CD4-positive, alpha-beta T cell treated with Interleukin-12 subunit alpha and Interleukin-12 subunit beta, for 1 hour (primary cell): Measurements from ENCODE around the gene ATP13A3.

Source experiments
- DNase-seq: peaks from one replicate; pipeline ENCODE4 v3.0.0-alpha.2; 2020

Gene ATP13A3

DNA sequence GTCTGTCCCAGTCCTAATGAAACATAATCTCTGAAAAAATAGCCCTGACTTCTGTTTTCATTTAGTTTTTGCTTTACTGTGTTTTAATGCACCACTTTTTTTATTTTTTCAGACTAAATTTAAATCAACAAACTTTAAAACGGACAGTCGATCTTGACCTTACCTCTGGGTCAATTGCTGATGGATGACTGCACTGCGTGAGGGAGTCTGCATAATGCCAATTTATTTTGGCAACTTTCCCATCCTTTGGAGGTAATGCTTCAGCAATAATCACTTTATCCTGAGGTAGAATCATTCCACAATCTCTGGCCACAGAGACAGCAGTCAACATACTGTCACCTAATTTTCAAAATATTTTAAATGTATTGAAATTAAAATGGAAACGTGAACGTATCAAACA, 55.2 kb downstream of the ATP13A3 start:
- no peak for DNase-seq

- no peak for DNase-seq
Observed at GRCh38 chr3:194425399-194425798, 61.4 kb downstream of the ATP13A3 start.

- DNase-seq = no peak
Observed at GRCh38 chr3:194424953-194425352, 61.8 kb downstream of the ATP13A3 start.

GRCh38 chr3:194424373-194424772, 62.4 kb downstream of the ATP13A3 start:
- DNase-seq = no peak

DNA sequence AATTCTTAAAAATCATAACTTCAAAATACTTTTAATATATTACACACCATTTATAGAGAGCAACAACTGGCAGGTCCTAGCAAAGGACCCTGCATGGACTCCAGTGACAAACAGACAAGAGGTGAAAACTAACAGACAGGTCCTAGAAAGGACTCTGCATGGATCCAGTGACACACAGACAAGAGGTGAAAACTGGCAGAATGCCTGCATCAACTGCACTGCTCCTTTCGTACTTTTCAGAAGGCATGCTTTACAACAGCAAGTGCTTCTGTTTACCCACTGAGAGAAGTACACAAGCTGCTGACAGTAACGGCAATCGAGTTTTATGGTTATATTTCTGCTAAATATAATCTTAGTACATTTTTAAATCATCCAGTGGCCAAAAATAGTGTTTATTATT, 63.5 kb downstream of the ATP13A3 start:
- DNase-seq = no peak

- DNase-seq = no peak
Observed at GRCh38 chr3:194422188-194422587, 64.6 kb downstream of the ATP13A3 start.

DNA sequence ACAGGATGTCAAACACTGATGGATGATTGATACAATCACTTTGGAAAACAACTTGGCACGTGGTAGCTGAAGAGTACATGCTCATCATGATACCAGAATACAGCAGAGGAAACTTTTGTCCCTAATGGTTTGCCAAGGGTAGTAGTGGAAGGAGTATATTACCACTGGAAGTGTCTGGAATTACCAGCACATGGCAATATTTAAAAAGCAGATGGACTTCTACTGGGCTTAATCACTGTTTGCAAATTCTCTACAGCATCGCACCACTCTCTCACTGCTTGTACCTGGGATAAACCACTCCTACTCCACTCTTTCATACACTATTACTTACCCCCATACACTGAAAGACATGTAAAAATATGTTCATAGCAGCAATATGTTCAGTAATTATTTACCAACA, 68.1 kb downstream of the ATP13A3 start:
- no peak for DNase-seq

- no peak for DNase-seq
Observed at GRCh38 chr3:194407423-194407822, 79.4 kb downstream of the ATP13A3 start.

DNA sequence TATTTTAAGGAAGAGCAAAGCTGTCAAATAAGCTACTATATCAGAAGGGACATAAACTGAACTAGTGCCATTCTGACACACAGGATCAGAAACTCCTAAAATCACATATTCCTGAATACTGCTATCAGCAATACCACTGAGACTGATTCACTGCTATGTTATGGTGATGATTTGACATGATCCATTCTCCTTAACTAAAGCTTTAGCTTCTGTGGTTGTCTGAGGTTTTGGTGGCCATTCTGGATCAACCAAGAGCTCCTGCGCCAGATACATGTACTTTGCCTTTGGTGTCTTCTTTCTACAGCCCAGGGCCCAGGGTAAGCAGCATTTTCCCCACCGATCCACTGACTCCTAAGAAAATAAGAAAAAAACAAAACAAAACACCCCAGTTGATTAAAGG, 81.0 kb downstream of the ATP13A3 start:
- DNase-seq = no peak

GRCh38 chr3:194404365-194405140, 82.2 kb downstream of the ATP13A3 start:
- peak; percentile 63 for DNase-seq

DNA sequence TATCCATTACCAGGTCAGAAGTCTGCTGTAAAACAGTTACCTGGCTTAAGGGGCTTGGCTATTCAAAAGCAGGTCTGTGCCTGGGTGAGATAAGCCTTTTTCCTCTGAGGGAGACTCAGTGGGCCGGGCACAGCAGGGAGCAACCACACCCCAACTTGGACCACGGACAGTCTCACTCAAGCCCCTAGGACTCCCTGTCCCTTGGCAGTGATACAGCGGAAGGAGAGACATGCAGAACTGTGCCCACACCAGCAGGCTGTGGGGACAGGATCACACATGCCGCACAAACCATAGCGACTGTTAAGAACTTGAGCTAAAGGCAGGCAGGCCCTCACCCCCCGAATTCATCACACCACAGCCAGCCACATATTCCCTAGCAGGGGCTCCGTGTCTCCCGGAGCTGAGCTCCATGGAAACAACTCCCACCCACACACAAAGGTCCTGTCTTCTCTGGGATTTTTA, 84.9 kb downstream of the ATP13A3 start:
- no peak for DNase-seq

GRCh38 chr3:194401346-194401745, 85.5 kb downstream of the ATP13A3 start:
- DNase-seq = no peak

DNA sequence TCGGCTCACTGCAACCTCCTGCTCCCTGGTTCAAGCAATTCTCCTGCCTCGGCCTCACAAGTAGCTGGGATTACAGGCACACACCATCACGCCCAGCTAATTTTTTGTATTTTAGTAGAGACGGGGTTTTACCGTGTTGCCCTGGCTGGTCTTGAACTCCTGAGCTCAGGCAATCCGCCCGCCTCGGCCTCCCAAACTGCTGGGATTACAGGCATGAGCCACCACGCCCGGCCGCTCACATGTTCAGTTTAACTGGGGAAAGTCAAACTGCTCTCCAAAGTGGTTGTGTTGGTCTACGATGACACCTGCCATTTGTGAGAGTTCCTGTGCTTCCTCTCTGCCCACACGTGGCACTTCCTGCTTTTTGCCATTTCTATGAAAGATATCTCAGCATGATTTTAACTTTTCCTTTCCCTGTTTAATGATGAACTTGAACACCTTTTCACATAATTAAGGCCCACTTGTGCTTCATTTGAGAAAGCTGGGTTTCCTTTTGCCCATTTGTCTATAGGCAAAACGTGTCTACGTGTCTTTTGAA, 86.9 kb downstream of the ATP13A3 start:
- no peak for DNase-seq

GRCh38 chr3:194399166-194399565, 87.6 kb downstream of the ATP13A3 start, which contains the start of gene GP5:
Gene GP5, minus strand, starts transcription at chr3:194399266. Its CDS starts 984 bp downstream, at chr3:194398282.
- DNase-seq = no peak

- peak; percentile 32 for DNase-seq
Observed at GRCh38 chr3:194397757-194398312, 89.0 kb downstream of the ATP13A3 start.

DNA sequence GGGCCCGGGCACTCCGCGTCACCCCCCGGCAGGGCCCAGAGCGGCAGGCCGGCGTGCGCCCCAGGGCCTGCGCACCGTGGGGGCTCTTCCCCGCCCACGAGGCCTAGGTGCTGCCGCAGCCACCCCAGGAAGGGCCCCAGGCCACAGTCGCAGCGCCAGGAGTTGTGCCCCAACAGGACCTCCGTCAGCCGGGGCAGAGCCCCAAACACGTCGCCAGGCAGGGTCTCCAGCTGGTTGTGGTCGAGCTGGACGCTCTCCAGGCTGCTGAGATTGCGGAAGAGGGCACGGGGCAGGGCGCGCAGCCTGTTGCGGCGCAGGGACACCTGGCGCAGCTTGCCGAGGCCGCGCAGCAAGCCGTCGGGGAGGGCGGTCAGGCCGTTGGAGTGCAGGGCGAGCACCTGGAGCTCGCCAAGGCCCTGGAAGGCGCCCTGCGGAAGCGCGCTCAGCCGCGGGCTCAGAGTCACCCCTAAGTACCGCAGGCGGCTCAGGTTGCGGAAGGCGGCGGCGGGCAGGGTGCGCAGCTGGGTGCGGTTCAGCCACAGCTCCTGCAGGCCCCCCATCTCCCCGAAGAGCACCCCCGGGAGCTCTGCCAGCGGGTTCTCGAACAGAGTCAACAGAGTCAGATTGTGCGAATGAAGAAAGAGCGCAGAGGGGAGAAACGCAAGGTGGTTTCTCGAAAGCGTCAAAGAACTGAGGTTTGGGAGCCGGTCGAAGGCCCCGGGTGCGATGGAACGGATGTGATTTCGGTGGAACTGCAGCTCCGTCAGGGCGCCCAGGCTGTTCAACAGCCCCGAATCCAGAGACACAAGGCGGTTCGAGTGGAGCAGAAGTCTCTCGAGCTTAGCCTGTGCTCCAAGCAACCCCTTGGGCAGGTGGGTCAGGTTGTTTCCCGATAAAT, 89.7 kb downstream of the ATP13A3 start:
- peak; percentile 30 for DNase-seq

DNA sequence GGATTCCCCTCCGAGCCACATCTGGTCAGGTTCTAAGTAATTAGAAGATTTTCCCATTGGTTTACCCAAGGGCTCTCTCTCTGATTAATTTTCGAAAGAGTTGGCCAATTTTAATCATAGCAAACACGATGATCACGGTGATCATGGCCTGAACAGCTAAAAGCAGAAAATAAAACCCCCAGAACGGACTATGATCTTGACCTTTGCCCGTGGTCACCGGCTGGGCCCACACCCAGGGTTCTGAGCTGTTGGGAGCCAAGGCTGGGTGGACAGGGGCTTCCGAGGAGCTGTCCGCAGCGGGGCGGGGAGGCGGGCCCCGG, 90.3 kb downstream of the ATP13A3 start:
- no peak for DNase-seq

DNA sequence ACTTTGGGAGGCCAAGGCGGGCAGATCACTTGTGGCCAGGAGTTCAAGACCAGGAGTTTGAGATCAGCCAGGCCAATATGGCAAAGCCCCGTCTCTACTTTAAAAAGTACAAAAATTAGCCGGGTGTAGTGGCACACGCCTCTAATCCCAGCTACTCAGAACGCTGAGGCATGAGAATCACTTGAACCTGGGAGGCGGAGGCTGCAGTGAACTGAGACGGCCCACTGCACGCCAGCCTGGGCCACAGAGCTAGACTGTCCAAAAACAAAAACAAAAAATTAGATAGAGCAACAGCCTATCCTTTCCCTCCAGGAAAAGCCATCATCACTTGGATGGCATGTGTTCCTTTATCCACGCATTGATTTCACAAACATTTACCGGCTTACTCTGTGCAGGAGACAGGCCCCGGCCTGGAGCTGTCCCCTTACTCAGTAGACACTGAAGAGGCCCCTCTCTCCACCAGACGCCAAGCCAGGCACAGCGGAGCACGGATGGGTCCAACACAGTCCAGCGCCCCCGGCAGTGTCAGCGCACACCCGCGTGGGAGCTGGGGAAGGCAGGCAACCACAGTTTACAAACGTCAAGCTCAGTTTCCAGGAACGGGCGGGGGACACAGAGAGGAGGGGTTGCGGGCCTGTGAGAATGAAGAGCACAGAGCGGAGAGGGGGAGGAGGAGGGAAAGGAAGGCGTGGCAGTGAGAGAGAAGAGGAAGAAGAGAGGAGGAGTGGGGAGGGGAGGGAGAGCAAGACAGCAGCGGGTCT, 90.8 kb downstream of the ATP13A3 start:
- DNase-seq = peak; percentile 57

DNA sequence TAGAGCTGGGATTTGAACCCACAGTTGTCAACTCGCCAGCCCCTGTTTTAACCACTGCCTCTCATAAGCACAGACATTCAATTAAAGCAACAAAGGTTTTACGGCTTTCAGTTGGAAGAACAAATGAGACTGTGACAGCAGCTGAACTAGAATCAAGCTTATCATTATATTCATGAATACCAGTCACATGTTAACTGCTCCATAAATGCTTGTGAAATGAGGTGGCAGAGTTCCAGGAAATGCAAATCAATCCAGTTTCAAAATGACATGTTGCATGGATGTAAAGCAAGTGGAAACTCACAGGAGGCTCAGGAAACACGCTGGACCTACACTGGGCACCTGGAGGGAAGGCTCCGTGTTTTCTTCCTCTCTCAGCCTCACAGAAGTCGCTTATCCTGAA, 91.6 kb downstream of the ATP13A3 start:
- DNase-seq = no peak

GRCh38 chr3:194392576-194392975, 94.2 kb downstream of the ATP13A3 start:
- DNase-seq = no peak

GRCh38 chr3:194390835-194391234, 96.0 kb downstream of the ATP13A3 start:
- no peak for DNase-seq

DNA sequence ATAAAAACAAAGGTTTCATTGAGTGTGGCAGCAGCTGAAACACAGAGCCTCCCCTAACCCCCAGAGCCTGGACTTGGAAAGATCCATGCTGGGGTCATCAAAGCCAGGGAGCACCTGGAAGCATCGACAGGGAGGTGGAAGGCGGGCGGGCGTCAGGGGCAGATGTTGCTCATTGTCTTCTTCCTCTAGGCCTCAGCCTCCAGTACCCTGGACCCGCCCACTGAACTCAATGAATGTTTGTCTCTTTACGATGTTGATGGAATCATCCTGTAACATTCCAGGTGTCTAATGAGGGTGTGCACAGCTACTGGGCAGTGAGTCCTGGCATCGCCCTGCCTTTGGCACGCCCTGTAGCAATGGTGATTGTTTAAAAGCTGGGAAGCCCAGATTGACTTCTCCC, 97.5 kb downstream of the ATP13A3 start:
- no peak for DNase-seq
